H1 (cell line): Measurements from ENCODE around the gene C3orf80.

Experiments used
- CTCF ChIP-seq, 3 experiments: IDR thresholded peaks; 1 replicate in 2 of 3; 2 replicates in 1 of 3; pipeline versions ENCODE4 v1.5.1 to v1.6.1; 2011; ENCODE audit warnings: low read length in 3 of 3, mild to moderate bottlenecking in 3 of 3, inconsistent platforms in 2 of 3, low read depth in 1 of 3, moderate library complexity in 1 of 3; ENCODE audit not compliant: insufficient read depth in 1 of 3; ENCODE audit errors: control extremely low read depth in 1 of 3
- EP300 ChIP-seq, 2 experiments: IDR thresholded peaks; 1 replicate in 1 of 2; 2 replicates in 1 of 2; pipeline ENCODE4 v1.6.1; 2011 to 2012; ENCODE audit warnings: low read depth in 2 of 2, low read length in 2 of 2, mild to moderate bottlenecking in 2 of 2, borderline replicate concordance in 1 of 2, inconsistent platforms in 1 of 2, moderate library complexity in 1 of 2
- EZH2 ChIP-seq: fragments of 200-600 bp; sonication (generic); IDR thresholded peaks from 2 replicates; pipeline ENCODE4 v1.7.1; 2012; ENCODE audit warnings: low read depth, mild to moderate bottlenecking, moderate library complexity, low read length, inconsistent platforms; ENCODE audit not compliant: severe bottlenecking
- GABPA ChIP-seq: IDR thresholded peaks from 2 replicates; pipeline ENCODE4 v1.6.1; 2011; ENCODE audit warnings: mild to moderate bottlenecking, low read length, moderate library complexity, borderline replicate concordance; ENCODE audit not compliant: insufficient read depth
- POLR2A ChIP-seq, 2 experiments: IDR thresholded peaks; 1 replicate in 1 of 2; 2 replicates in 1 of 2; pipeline ENCODE4 v1.6.1; 2011; ENCODE audit warnings: low read depth in 2 of 2, low read length in 2 of 2, mild to moderate bottlenecking in 2 of 2; ENCODE audit errors: control extremely low read depth in 1 of 2
- POLR2AphosphoS5 ChIP-seq: IDR thresholded peaks from 2 replicates; pipeline ENCODE4 v1.6.1; 2011; ENCODE audit warnings: low read depth, low read length
- RNF2 ChIP-seq: fragments of 200-900, 300-1000 bp; sonication (generic); IDR thresholded peaks from 2 replicates; pipeline ENCODE4 v1.7.1; 2016; ENCODE audit warnings: borderline replicate concordance, low read depth, mild to moderate bottlenecking, antibody characterized with exemption, low read length; ENCODE audit not compliant: poor library complexity, severe bottlenecking; ENCODE audit errors: missing control alignments
- TF ChIP-seq, protein P1 (sequence below): IDR thresholded peaks from 2 replicates; pipeline ENCODE4 v1.6.1; 2011; ENCODE audit warnings: low read depth, mild to moderate bottlenecking, low read length; ENCODE audit not compliant: insufficient read depth

GRCh38 chr3:160257606-160258005 is 32.4 kb downstream of the C3orf80 start:
- TF ChIP-seq POLR2A (IDR thresholded peaks at IDR 0.05; ENCODE audit: control extremely low read depth in 1 of 2, low read depth in 2 of 2, low read length in 2 of 2) (no peak), CTCF (IDR thresholded peaks at IDR 0.05; ENCODE audit: control extremely low read depth in 1 of 3, insufficient read depth in 1 of 3, low read depth in 1 of 3, low read length in 3 of 3) (no peak), EP300 (IDR thresholded peaks at IDR 0.05; ENCODE audit: borderline replicate concordance in 1 of 2, low read depth in 2 of 2, low read length in 2 of 2) (no peak), POLR2AphosphoS5 (no peak), EZH2 (no peak), RNF2 (no peak), GABPA (no peak)
- TF ChIP-seq, protein P1, sequence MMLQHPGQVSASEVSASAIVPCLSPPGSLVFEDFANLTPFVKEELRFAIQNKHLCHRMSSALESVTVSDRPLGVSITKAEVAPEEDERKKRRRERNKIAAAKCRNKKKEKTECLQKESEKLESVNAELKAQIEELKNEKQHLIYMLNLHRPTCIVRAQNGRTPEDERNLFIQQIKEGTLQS, result no peak
